Spleen (tissue), 7 donors: ENCODE measurements around the gene ETF1.
A peak's percentile ranks its signal among the peaks of the same experiment; 100 is the strongest.

ENCODE experiments used
- POLR2A ChIP-seq, 3 donors: fragments of 450-650 bp; IDR thresholded peaks; one replicate each; pipeline ENCODE4 v1.5.1; 2017; ENCODE audit warnings: antibody characterized with exemption in 3 of 3, mild to moderate bottlenecking in 1 of 3
- TF ChIP-seq, protein P1 (sequence below), 11 experiments: fragments of 200-600 bp in 7 of 11; fragments of 450-650 bp in 4 of 11; sonication (generic) in 4 of 11; IDR thresholded peaks in 8 of 11; conservative IDR thresholded peaks in 3 of 11; 1 replicate in 7 of 11; 2 replicates in 4 of 11; pipeline versions ENCODE4 v1.4.0 to v1.8.0; 2016 to 2021; ENCODE audit warnings: antibody characterized with exemption in 11 of 11, inconsistent platforms in 4 of 11, mild to moderate bottlenecking in 1 of 11
- donor health status: DM: no; HTN: no; CAD: no; lungs with moderate emphysema.
- donor health status: DM: no; HTN: no; CAD: no.
- donor health status: DM: no; HTN: no; CAD: no.

DNA sequence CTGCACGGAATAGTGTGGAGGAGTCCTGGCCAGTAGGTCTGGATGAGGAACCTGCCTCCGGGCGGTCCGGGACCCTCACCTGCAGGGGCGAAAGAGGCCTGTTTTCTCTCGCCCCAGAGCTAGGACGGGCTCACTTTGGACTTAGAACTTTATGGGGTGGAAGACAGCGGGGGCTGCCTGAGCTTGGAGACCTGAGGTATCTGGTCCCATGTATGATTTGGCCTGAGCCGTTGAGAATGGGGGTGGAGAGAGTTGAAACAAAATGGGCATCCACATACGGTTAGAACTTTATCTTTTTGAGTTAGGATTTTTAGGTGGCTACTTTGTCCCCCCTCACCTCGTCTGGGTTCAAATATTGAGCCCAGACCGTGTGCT, 681 bp upstream of the ETF1 start:
- TF ChIP-seq, protein P1, sequence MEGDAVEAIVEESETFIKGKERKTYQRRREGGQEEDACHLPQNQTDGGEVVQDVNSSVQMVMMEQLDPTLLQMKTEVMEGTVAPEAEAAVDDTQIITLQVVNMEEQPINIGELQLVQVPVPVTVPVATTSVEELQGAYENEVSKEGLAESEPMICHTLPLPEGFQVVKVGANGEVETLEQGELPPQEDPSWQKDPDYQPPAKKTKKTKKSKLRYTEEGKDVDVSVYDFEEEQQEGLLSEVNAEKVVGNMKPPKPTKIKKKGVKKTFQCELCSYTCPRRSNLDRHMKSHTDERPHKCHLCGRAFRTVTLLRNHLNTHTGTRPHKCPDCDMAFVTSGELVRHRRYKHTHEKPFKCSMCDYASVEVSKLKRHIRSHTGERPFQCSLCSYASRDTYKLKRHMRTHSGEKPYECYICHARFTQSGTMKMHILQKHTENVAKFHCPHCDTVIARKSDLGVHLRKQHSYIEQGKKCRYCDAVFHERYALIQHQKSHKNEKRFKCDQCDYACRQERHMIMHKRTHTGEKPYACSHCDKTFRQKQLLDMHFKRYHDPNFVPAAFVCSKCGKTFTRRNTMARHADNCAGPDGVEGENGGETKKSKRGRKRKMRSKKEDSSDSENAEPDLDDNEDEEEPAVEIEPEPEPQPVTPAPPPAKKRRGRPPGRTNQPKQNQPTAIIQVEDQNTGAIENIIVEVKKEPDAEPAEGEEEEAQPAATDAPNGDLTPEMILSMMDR (IDR thresholded peaks at IDR 0.05 in 8 of 11, conservative IDR thresholded peaks at IDR 0.05 in 3 of 11): no peak
- peak in 1 of 3 donors; percentile 47 for TF ChIP-seq POLR2A (IDR thresholded peaks at IDR 0.05)
